Peyer's patch (tissue), 4 donors: ENCODE data around the gene VEGFA.

Experiments used
- POLR2A ChIP-seq, 2 donors: fragments of 450-650 bp; IDR thresholded peaks; one replicate each; pipeline ENCODE4 v1.5.1; 2017; ENCODE audit warnings: antibody characterized with exemption in 2 of 2, mild to moderate bottlenecking in 2 of 2, moderate library complexity in 2 of 2
- TF ChIP-seq, protein P1 (sequence below), 6 experiments: fragments of 450-650 bp in 4 of 6; fragments of 200-600 bp in 2 of 6; sonication (generic) in 1 of 6; IDR thresholded peaks; one replicate each; pipeline ENCODE4 v1.5.1; 2017 to 2019; ENCODE audit warnings: antibody characterized with exemption in 6 of 6, mild to moderate bottlenecking in 3 of 6, moderate library complexity in 1 of 6

DNA sequence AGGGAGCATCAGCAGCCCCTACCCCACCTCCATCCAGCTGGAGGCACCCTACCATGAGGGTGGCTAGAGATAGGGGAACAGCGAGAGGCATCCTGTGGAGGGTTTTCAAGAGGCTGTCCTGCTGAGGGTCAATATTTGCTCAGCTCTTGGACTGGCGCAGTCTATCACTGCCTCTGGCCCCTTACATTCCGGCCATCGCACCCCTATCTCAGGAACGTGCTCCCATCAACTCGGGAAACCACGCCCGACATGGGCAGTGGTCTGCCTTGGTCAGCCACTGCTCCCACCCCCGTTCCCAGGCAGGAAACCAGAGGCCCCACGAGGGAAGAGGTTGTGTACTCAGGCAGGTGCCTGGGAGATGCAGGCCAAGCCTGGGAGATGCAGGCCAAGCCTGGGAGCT is 57.9 kb downstream of the VEGFA start:
- TF ChIP-seq, protein P1, sequence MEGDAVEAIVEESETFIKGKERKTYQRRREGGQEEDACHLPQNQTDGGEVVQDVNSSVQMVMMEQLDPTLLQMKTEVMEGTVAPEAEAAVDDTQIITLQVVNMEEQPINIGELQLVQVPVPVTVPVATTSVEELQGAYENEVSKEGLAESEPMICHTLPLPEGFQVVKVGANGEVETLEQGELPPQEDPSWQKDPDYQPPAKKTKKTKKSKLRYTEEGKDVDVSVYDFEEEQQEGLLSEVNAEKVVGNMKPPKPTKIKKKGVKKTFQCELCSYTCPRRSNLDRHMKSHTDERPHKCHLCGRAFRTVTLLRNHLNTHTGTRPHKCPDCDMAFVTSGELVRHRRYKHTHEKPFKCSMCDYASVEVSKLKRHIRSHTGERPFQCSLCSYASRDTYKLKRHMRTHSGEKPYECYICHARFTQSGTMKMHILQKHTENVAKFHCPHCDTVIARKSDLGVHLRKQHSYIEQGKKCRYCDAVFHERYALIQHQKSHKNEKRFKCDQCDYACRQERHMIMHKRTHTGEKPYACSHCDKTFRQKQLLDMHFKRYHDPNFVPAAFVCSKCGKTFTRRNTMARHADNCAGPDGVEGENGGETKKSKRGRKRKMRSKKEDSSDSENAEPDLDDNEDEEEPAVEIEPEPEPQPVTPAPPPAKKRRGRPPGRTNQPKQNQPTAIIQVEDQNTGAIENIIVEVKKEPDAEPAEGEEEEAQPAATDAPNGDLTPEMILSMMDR (IDR thresholded peaks at IDR 0.05), result no peak
- TF ChIP-seq POLR2A (IDR thresholded peaks at IDR 0.05), result no peak
